H9 (cell line): ENCODE measurements around the gene SLCO3A1. TPM values are rescaled to one million over a fixed set of nuclear protein-coding genes. Genes with fewer than 3 reads are reported as not detected.
A peak's percentile ranks its signal among the peaks of the same experiment; 100 is the strongest.

ENCODE experiments used
- DNase-seq: peaks from one replicate; pipeline ENCODE4 v3.0.0-alpha.2; 2017
- H2AFZ ChIP-seq: one replicate; pipeline ENCODE4 v1.6.1; 2013; ENCODE audit warnings: mild to moderate bottlenecking, low read length, control low read depth, moderate library complexity
- H2AK5ac ChIP-seq: 2 replicates; pipeline ENCODE4 v1.6.1; 2013; ENCODE audit warnings: low read length, control low read depth, mixed read lengths; ENCODE audit not compliant: insufficient read length
- H2BK120ac ChIP-seq: one replicate; pipeline ENCODE4 v1.6.1; 2013; ENCODE audit warnings: low read depth, mild to moderate bottlenecking, low read length, control low read depth, inconsistent platforms; ENCODE audit not compliant: poor library complexity, severe bottlenecking
- H2BK12ac ChIP-seq: 2 replicates; pipeline ENCODE4 v1.6.1; 2013; ENCODE audit warnings: low read length, control low read depth, mixed read lengths, low read depth; ENCODE audit not compliant: insufficient read length
- H2BK15ac ChIP-seq: 2 replicates; pipeline ENCODE4 v1.6.1; 2013; ENCODE audit warnings: low read depth, low read length, control low read depth
- H2BK20ac ChIP-seq: one replicate; pipeline ENCODE4 v1.6.1; 2013; ENCODE audit warnings: low read depth, mild to moderate bottlenecking, low read length, control low read depth, inconsistent platforms; ENCODE audit not compliant: poor library complexity, severe bottlenecking
- H2BK5ac ChIP-seq: 2 replicates; pipeline ENCODE4 v1.6.1; 2013; ENCODE audit warnings: low read length, control low read depth, mixed read lengths; ENCODE audit not compliant: insufficient read length
- H3K14ac ChIP-seq: 2 replicates; pipeline ENCODE4 v1.6.1; 2013; ENCODE audit warnings: low read length, control low read depth; ENCODE audit not compliant: insufficient read depth
- H3K18ac ChIP-seq: 2 replicates; pipeline ENCODE4 v1.6.1; 2013; ENCODE audit warnings: low read depth, mild to moderate bottlenecking, mixed read lengths, low read length, control low read depth; ENCODE audit not compliant: insufficient read length
- H3K23ac ChIP-seq: 2 replicates; pipeline ENCODE4 v1.6.1; 2013; ENCODE audit warnings: low read length, control low read depth, mixed read lengths, low read depth; ENCODE audit not compliant: insufficient read length
- H3K23me2 ChIP-seq: 2 replicates; pipeline ENCODE4 v1.6.1; 2013; ENCODE audit warnings: low read depth, mild to moderate bottlenecking, mixed read lengths, low read length, control low read depth; ENCODE audit not compliant: insufficient read length, poor library complexity, severe bottlenecking
- H3K27ac ChIP-seq: 2 replicates; pipeline ENCODE4 v1.5.1; 2013; ENCODE audit warnings: low read length, control low read depth, mixed read lengths, low read depth; ENCODE audit not compliant: insufficient read length
- H3K27me3 ChIP-seq: 2 replicates; pipeline ENCODE4 v1.6.1; 2013; ENCODE audit warnings: low read length, control low read depth, inconsistent platforms; ENCODE audit not compliant: insufficient read depth
- H3K4ac ChIP-seq: 2 replicates; pipeline ENCODE4 v1.6.1; 2013; ENCODE audit warnings: low read depth, mild to moderate bottlenecking, control low read depth, inconsistent platforms, low read length, moderate library complexity
- H3K4me1 ChIP-seq: 2 replicates; pipeline ENCODE4 v1.6.1; 2013; ENCODE audit warnings: low read length, control low read depth, inconsistent platforms; ENCODE audit not compliant: insufficient read depth
- H3K4me2 ChIP-seq: 2 replicates; pipeline ENCODE4 v1.6.1; 2013; ENCODE audit warnings: low read length, control low read depth, mixed read lengths; ENCODE audit not compliant: insufficient read length, insufficient read depth
- H3K56ac ChIP-seq: 2 replicates; pipeline ENCODE4 v1.6.1; 2013; ENCODE audit warnings: low read depth, mild to moderate bottlenecking, mixed read lengths, low read length, control low read depth; ENCODE audit not compliant: insufficient read length
- H3K79me1 ChIP-seq: 2 replicates; pipeline ENCODE4 v1.6.1; 2013; ENCODE audit warnings: low read depth, mild to moderate bottlenecking, moderate library complexity, low read length, control low read depth, inconsistent platforms; ENCODE audit not compliant: insufficient read depth, poor library complexity, severe bottlenecking
- H3K79me2 ChIP-seq: 2 replicates; pipeline ENCODE4 v1.6.1; 2013; ENCODE audit warnings: low read length, control low read depth, inconsistent platforms; ENCODE audit not compliant: insufficient read depth
- H3K9ac ChIP-seq: 2 replicates; pipeline ENCODE4 v1.6.1; 2013; ENCODE audit warnings: low read length, control low read depth, mixed read lengths; ENCODE audit not compliant: insufficient read length; ENCODE audit errors: extremely low read depth
- H3K9me3 ChIP-seq: one replicate; pipeline ENCODE4 v1.6.1; 2013; ENCODE audit warnings: low read depth, low read length, inconsistent platforms; ENCODE audit not compliant: control insufficient read depth
- H3T11ph ChIP-seq: one replicate; pipeline ENCODE4 v1.6.1; 2013; ENCODE audit warnings: mild to moderate bottlenecking, low read length, control low read depth, inconsistent platforms
- H4K20me1 ChIP-seq: one replicate; pipeline ENCODE4 v1.6.1; 2013; ENCODE audit not compliant: control insufficient read depth, insufficient read length, insufficient read depth
- H4K5ac ChIP-seq: 2 replicates; pipeline ENCODE4 v1.6.1; 2013; ENCODE audit warnings: low read depth, mild to moderate bottlenecking, mixed read lengths, low read length, control low read depth; ENCODE audit not compliant: insufficient read length
- H4K8ac ChIP-seq: replicated peaks from 2 replicates; pipeline ENCODE4 v1.6.1; 2013; ENCODE audit warnings: low read length, control low read depth, mixed read lengths, low read depth; ENCODE audit not compliant: insufficient read length
- H4K91ac ChIP-seq: 2 replicates; pipeline ENCODE4 v1.6.1; 2013; ENCODE audit warnings: low read depth, mild to moderate bottlenecking, moderate library complexity, mixed read lengths, low read length, control low read depth; ENCODE audit not compliant: insufficient read length
- H3K27ac Mint-ChIP-seq, 3 experiments: 2 replicates in 2 of 3; 3 replicates in 1 of 3; pipeline ENCODE4 v1.8.0; 2020 to 2021; ENCODE audit warnings: mixed read lengths in 3 of 3, mild to moderate bottlenecking in 1 of 3, moderate library complexity in 1 of 3
- H3K27me3 Mint-ChIP-seq: 2 replicates; pipeline ENCODE4 v1.8.0; 2021; ENCODE audit warnings: low read depth, mild to moderate bottlenecking, moderate library complexity, mixed read lengths
- H3K36me3 Mint-ChIP-seq, 3 experiments: 2 replicates in 2 of 3; 3 replicates in 1 of 3; pipeline ENCODE4 v1.8.0; 2020 to 2021; ENCODE audit warnings: low read depth in 3 of 3, mixed read lengths in 3 of 3; ENCODE audit not compliant: insufficient read depth in 1 of 3
- H3K4me1 Mint-ChIP-seq, 2 experiments: 2 replicates each; pipeline ENCODE4 v1.8.0; 2020; ENCODE audit warnings: mixed read lengths in 2 of 2
- H3K4me3 Mint-ChIP-seq, 2 experiments: 2 replicates in 1 of 2; 3 replicates in 1 of 2; pipeline ENCODE4 v1.8.0; 2020 to 2021; ENCODE audit warnings: mild to moderate bottlenecking in 2 of 2, mixed read lengths in 2 of 2, moderate library complexity in 1 of 2
- H3K9me3 Mint-ChIP-seq, 2 experiments: 2 replicates in 1 of 2; 3 replicates in 1 of 2; pipeline ENCODE4 v1.8.0; 2020; ENCODE audit warnings: mild to moderate bottlenecking in 2 of 2, mixed read lengths in 2 of 2, moderate library complexity in 1 of 2
- CTCF ChIP-seq: fragments of 200-600 bp; sonication (generic); conservative IDR thresholded peaks from 3 replicates; pipeline ENCODE4 v1.8.0; 2021; ENCODE audit warnings: antibody characterized with exemption, mild to moderate bottlenecking
- WGBS: extraction: QIAGEN DNeasy Blood & Tissue Kit; methylation state at CpG from one replicate; pipeline ENCODE4 v1.1.7; 2013; ENCODE audit warnings: missing lambda C conversion rate, low lambda C conversion rate, mixed read lengths; ENCODE audit not compliant: insufficient read length; ENCODE audit errors: extremely low coverage; 5-methylcytosine and 5-hydroxymethylcytosine counted together
- total RNA-seq: library from RNA; stranded (reverse); gene quantifications from 2 replicates; pipeline ENCODE4 v1.2.1, GENCODE V29; 2021

Gene SLCO3A1
- total RNA-seq, 1 experiment from 2014 or later, result 9.4 TPM

- peaks cover 55 to 58% of the 10 kb centered on the region in 2 experiments for H3K4me1 Mint-ChIP-seq
- DNase-seq, result no peak
- 0 out of 5 replicates have a peak overlapping the region, but pooled peaks of 1 of the 2 experiments have one; percentile 13 for H3K4me3 Mint-ChIP-seq
These were observed 311.0 kb downstream of the SLCO3A1 start for GRCh38 chr15:92164327-92165000.

More at GRCh38 chr15:92164327-92165000, 311.0 kb downstream of the SLCO3A1 start:
- H2AFZ ChIP-seq, result no peak overlapping the region
- H3K14ac ChIP-seq, result no peak overlapping the region
- H4K8ac ChIP-seq, result no peak overlapping the region
- H3K4me1 ChIP-seq, result peaks cover 20% of the 10 kb centered on the region
- no peaks in the 10 kb centered on the region for H3K79me1 ChIP-seq
- H3K23me2 ChIP-seq, result no peaks in the 10 kb centered on the region
- no peak overlapping the region for H3K9ac ChIP-seq
- Mint-ChIP-seq H3K27me3 (peaks cover 4% of the 10 kb centered on the region; the same call in 1 of the 2 replicates), H3K36me3 (no peaks in the 10 kb centered on the region; a peak in 1 of 7 replicates), H3K27ac (peak overlapping the region; percentile 69 to 97 (median 89)), H3K9me3 (no peaks in the 10 kb centered on the region)
- no peak overlapping the region for H2AK5ac ChIP-seq
- H2BK20ac ChIP-seq, result no peak overlapping the region
- H2BK15ac ChIP-seq, result no peak overlapping the region
- no peak overlapping the region for H2BK12ac ChIP-seq
- no peak overlapping the region for H4K5ac ChIP-seq
- no peak overlapping the region for H4K91ac ChIP-seq
- H3K4ac ChIP-seq, result no peak overlapping the region
- no peaks in the 10 kb centered on the region for H3K9me3 ChIP-seq
- no peaks in the 10 kb centered on the region for H3K27me3 ChIP-seq
- no peak overlapping the region for H3K23ac ChIP-seq
- no peak for TF ChIP-seq CTCF
- no peak overlapping the region for H3T11ph ChIP-seq
- no CpG with 5 or more reads among the region's 10 CpGs for WGBS
- H2BK5ac ChIP-seq, result no peak overlapping the region
- H4K20me1 ChIP-seq, result no peaks in the 10 kb centered on the region
- H3K27ac ChIP-seq, result peak overlapping the region; percentile 83
- H3K79me2 ChIP-seq, result no peaks in the 10 kb centered on the region
- peak overlapping the region; percentile 8 for H3K18ac ChIP-seq
- H3K4me2 ChIP-seq, result peak overlapping the region; percentile 0
- no peak overlapping the region for H2BK120ac ChIP-seq
- H3K56ac ChIP-seq, result no peak overlapping the region
